ENCODE data around the gene CASK.

The CASK gene

DNA sequence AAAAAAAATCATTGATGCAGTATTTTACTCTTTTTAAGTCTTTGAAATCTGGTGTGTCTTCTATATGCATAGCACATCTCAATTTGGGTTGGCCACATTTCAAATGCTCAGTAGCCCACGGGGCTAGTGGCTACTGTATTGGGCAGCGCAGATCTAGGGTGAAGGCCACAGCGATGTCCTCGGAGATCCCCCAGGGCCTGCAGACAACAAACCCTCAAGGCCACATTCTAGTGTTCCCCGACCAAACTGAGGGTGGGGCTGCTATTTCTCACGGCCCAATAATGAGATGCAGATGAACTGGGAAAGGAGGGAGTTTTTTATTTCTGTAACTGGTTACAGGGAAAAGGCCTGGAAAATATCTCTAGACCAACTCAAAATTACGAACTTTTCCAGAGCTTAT is 452.6 kb downstream of the CASK start:
- peaks cover 4% of the 10 kb centered on the region; the same call in 1 of the 2 replicates for H3K4me1 ChIP-seq (ENCODE audit: insufficient read depth, low read length)
- H3K4me3 ChIP-seq (ENCODE audit: low read depth in 1 of 2, low read length in 2 of 2) = no peak overlapping the region
- H3K4me2 ChIP-seq (ENCODE audit: insufficient read depth, low read length) = no peak overlapping the region
- DNase-seq = no peak
- H3K9me3 ChIP-seq (ENCODE audit: insufficient read depth, low read length, severe bottlenecking) = no peaks in the 10 kb centered on the region
- no peaks in the 10 kb centered on the region for H3K27me3 ChIP-seq (ENCODE audit: insufficient read depth, low read length, poor library complexity)
- ATAC-seq (ENCODE audit: insufficient read depth, low read depth) = no peak
- no peaks in the 10 kb centered on the region for H4K20me1 ChIP-seq (ENCODE audit: insufficient read depth, low read length)
- H2AFZ ChIP-seq (ENCODE audit: low read depth, low read length) = no peak overlapping the region
- no peaks in the 10 kb centered on the region for H3K79me2 ChIP-seq (ENCODE audit: insufficient read depth, low read length)
- H3K27ac ChIP-seq (ENCODE audit: low read length) = no peak overlapping the region
- TF ChIP-seq, protein P1, sequence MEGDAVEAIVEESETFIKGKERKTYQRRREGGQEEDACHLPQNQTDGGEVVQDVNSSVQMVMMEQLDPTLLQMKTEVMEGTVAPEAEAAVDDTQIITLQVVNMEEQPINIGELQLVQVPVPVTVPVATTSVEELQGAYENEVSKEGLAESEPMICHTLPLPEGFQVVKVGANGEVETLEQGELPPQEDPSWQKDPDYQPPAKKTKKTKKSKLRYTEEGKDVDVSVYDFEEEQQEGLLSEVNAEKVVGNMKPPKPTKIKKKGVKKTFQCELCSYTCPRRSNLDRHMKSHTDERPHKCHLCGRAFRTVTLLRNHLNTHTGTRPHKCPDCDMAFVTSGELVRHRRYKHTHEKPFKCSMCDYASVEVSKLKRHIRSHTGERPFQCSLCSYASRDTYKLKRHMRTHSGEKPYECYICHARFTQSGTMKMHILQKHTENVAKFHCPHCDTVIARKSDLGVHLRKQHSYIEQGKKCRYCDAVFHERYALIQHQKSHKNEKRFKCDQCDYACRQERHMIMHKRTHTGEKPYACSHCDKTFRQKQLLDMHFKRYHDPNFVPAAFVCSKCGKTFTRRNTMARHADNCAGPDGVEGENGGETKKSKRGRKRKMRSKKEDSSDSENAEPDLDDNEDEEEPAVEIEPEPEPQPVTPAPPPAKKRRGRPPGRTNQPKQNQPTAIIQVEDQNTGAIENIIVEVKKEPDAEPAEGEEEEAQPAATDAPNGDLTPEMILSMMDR (IDR thresholded peaks at IDR 0.05; ENCODE audit: borderline replicate concordance, extremely low read depth, low read length, poor library complexity, severe bottlenecking) = no peak
- no peak for TF ChIP-seq EZH2 (IDR thresholded peaks at IDR 0.05; ENCODE audit: borderline replicate concordance, low read depth, low read length, severe bottlenecking)
- no peaks in the 10 kb centered on the region for H3K36me3 ChIP-seq (ENCODE audit: insufficient read depth, low read length)
- no peak overlapping the region for H3K9ac ChIP-seq (ENCODE audit: low read depth, low read length)

DNA sequence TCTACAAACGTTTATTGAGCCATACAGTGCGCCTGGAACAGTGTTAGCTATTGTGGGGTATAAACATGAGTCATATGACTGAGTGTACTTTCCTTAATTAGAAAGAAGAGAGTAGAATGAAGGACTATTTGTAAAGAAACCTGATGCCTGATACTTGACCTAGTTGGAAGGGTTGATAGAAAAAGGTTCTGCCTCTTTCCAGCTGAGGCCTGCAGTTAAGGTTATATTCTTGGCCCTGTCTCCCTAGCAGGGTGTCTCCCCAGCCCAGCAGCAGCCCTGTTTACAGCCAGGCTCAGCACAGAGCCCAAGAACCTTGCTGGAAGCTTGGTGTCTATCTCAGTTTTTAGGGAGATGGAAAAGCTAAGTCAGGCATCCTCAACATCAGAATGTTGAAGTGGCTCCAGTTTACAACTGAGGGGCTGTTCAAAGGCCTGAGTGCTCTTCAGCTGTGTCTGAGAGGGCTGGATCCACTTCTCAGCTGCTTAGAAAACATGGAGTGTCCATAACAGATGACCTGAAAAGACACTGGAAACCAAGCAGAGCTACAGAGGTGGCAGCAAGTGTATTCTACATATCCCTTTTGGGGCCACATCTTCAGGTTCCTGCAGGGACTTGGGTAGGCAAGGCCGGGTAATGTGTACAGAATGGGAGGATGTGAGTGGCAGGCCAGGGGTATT is 454.6 kb downstream of the CASK start:
- TF ChIP-seq, protein P1 (IDR thresholded peaks at IDR 0.05; ENCODE audit: borderline replicate concordance, extremely low read depth, low read length, poor library complexity, severe bottlenecking) = no peak
- no peak for TF ChIP-seq EZH2 (IDR thresholded peaks at IDR 0.05; ENCODE audit: borderline replicate concordance, low read depth, low read length, severe bottlenecking)
- DNase-seq (no peak), ATAC-seq (ENCODE audit: insufficient read depth, low read depth) (no peak)
- Histone ChIP-seq H3K4me3 (ENCODE audit: low read depth in 1 of 2, low read length in 2 of 2) (no peak overlapping the region), H3K27ac (ENCODE audit: low read length) (no peak overlapping the region), H3K9me3 (ENCODE audit: insufficient read depth, low read length, severe bottlenecking) (no peaks in the 10 kb centered on the region), H3K4me1 (ENCODE audit: insufficient read depth, low read length) (peaks cover 4% of the 10 kb centered on the region; the same call in 1 of the 2 replicates), H3K4me2 (ENCODE audit: insufficient read depth, low read length) (no peak overlapping the region), H3K79me2 (ENCODE audit: insufficient read depth, low read length) (no peaks in the 10 kb centered on the region), H2AFZ (ENCODE audit: low read depth, low read length) (no peak overlapping the region), H3K9ac (ENCODE audit: low read depth, low read length) (no peak overlapping the region), H3K36me3 (ENCODE audit: insufficient read depth, low read length) (no peaks in the 10 kb centered on the region), H3K27me3 (ENCODE audit: insufficient read depth, low read length, poor library complexity) (no peaks in the 10 kb centered on the region), H4K20me1 (ENCODE audit: insufficient read depth, low read length) (no peaks in the 10 kb centered on the region)

Measured in DND-41 (cell line).